Measurements from ENCODE around the gene WWC2.
A peak's percentile ranks its signal among the peaks of the same experiment; 100 is the strongest.

WWC2 gene

DNA sequence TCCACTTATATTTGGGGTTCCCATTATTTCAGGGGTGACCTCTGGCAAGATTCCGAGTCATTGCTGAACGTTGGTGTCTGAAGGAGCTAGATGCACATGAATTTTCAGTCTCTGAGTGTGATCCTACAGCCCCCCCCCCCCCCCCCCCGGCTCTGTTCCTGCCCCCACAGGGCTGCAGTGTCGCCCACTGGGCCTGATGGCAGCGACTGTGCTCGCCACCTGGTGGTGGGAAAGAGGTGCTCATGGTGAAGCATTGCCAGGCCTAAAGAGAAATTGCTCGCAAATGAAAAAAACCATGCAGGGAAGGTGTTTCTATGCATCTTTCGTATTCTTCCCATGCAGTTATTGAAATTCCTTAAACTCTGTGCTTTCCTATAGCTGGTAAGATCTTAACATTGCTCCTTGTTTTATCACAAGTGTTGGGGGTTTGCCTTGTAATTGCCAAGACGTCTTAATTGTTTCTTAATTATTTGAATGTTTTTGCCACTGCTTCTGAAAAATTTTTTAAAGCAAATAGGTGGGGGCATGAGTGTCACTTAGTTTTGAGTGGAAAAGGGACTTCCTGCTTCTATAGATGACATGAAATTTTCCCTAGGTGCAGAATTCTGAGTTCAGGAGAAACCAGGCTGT is 157.8 kb downstream of the WWC2 start:
- H3K23ac ChIP-seq (ENCODE audit: low read length in 2 of 2): no peak overlapping the region
- no peak overlapping the region for H2BK120ac ChIP-seq (ENCODE audit: low read depth, low read length)
- H2AK5ac ChIP-seq (ENCODE audit: low read length, severe bottlenecking): no peak overlapping the region
- no peak overlapping the region for H3K4ac ChIP-seq (ENCODE audit: low read depth in 1 of 2, low read length in 2 of 2)
- no peak overlapping the region for H3K18ac ChIP-seq (ENCODE audit: low read depth in 1 of 2, low read length in 2 of 2)
- no peak overlapping the region for H3K27ac ChIP-seq (ENCODE audit: low read length, poor library complexity, severe bottlenecking)
- H3K9me3 ChIP-seq (ENCODE audit: control insufficient read depth, low read length): no peaks in the 10 kb centered on the region
- 40% methylated on average over 7 of the region's 9 CpGs for WGBS
- H4K8ac ChIP-seq (ENCODE audit: low read length): no peak overlapping the region
- H3K14ac ChIP-seq (ENCODE audit: low read length in 2 of 2): no peak overlapping the region
- no peak overlapping the region for H3K4me3 ChIP-seq (ENCODE audit: insufficient read depth in 1 of 2, low read depth in 1 of 2, low read length in 2 of 2)
- peaks cover 25% of the 10 kb centered on the region for H3K79me1 ChIP-seq (replicated peaks; ENCODE audit: low read length, poor library complexity, severe bottlenecking)
- no peaks in the 10 kb centered on the region for H3K27me3 ChIP-seq (ENCODE audit: control insufficient read depth in 1 of 2, insufficient read depth in 1 of 2, low read length in 2 of 2)
- DNase-seq: peak; percentile 59
- H3K36me3 ChIP-seq (ENCODE audit: control insufficient read depth in 1 of 2, insufficient read depth in 2 of 2, low read depth in 1 of 2, low read length in 2 of 2): peaks cover 30 to 64% of the 10 kb centered on the region in 2 experiments
- H4K91ac ChIP-seq (ENCODE audit: low read length): no peak overlapping the region
- H2BK5ac ChIP-seq (ENCODE audit: low read depth, low read length, poor library complexity, severe bottlenecking): no peak overlapping the region
- peak overlapping the region; percentile 24 for H3K9ac ChIP-seq (ENCODE audit: low read length)
- H3K4me2 ChIP-seq (ENCODE audit: low read length, poor library complexity, severe bottlenecking): no peak overlapping the region
- H3K4me1 ChIP-seq (ENCODE audit: control insufficient read depth, insufficient read depth, low read depth, low read length): peaks cover 5% of the 10 kb centered on the region
- H2BK12ac ChIP-seq (ENCODE audit: low read length in 2 of 2): no peak overlapping the region
- no peak overlapping the region for H2BK15ac ChIP-seq (ENCODE audit: low read depth, poor library complexity, severe bottlenecking)
- no peak overlapping the region for H2AFZ ChIP-seq (ENCODE audit: low read depth, low read length)

DNA sequence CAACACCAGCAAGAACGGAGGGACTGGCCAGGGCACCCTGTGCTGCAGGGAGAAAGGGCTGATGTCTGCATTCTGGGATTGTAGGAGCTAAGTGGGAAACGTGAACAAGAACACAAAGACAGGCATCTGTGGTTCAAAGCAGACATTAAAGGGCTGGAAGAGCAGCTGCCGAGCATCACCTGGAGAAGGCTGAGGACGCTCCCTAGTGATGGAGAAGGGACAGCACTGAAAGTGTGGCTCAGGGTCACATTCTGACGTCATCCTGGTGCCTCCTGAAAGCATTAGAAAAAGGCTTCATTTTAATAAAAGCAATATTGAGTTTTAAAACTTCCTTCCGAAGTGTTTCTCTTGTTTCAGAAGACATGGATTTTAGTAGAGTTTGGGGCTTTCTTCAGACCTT is 158.8 kb downstream of the WWC2 start:
- Histone ChIP-seq H2BK15ac (ENCODE audit: low read depth, poor library complexity, severe bottlenecking) (no peak overlapping the region), H3K27me3 (ENCODE audit: control insufficient read depth in 1 of 2, insufficient read depth in 1 of 2, low read length in 2 of 2) (no peaks in the 10 kb centered on the region), H3K4me3 (ENCODE audit: insufficient read depth in 1 of 2, low read depth in 1 of 2, low read length in 2 of 2) (no peak overlapping the region), H3K9me3 (ENCODE audit: control insufficient read depth, low read length) (no peaks in the 10 kb centered on the region), H2AFZ (ENCODE audit: low read depth, low read length) (no peak overlapping the region), H3K9ac (ENCODE audit: low read length) (no peak overlapping the region), H3K4ac (ENCODE audit: low read depth in 1 of 2, low read length in 2 of 2) (no peak overlapping the region), H2BK120ac (ENCODE audit: low read depth, low read length) (no peak overlapping the region), H2BK12ac (ENCODE audit: low read length in 2 of 2) (no peak overlapping the region), H3K18ac (ENCODE audit: low read depth in 1 of 2, low read length in 2 of 2) (no peak overlapping the region), H3K36me3 (ENCODE audit: control insufficient read depth in 1 of 2, insufficient read depth in 2 of 2, low read depth in 1 of 2, low read length in 2 of 2) (peaks cover 25 to 56% of the 10 kb centered on the region in 2 experiments), H2AK5ac (ENCODE audit: low read length, severe bottlenecking) (no peak overlapping the region), H4K8ac (ENCODE audit: low read length) (no peak overlapping the region), H3K27ac (ENCODE audit: low read length, poor library complexity, severe bottlenecking) (no peak overlapping the region), H4K91ac (ENCODE audit: low read length) (no peak overlapping the region), H3K14ac (ENCODE audit: low read length in 2 of 2) (no peak overlapping the region), H2BK5ac (ENCODE audit: low read depth, low read length, poor library complexity, severe bottlenecking) (no peak overlapping the region), H3K4me2 (ENCODE audit: low read length, poor library complexity, severe bottlenecking) (no peak overlapping the region), H3K4me1 (ENCODE audit: control insufficient read depth, insufficient read depth, low read depth, low read length) (peaks cover 6% of the 10 kb centered on the region), H3K79me1 (replicated peaks; ENCODE audit: low read length, poor library complexity, severe bottlenecking) (peaks cover 22% of the 10 kb centered on the region), H3K23ac (ENCODE audit: low read length in 2 of 2) (no peak overlapping the region)
- 92% methylated on average over 4 of the region's 6 CpGs for WGBS
- no peak for DNase-seq

DNA sequence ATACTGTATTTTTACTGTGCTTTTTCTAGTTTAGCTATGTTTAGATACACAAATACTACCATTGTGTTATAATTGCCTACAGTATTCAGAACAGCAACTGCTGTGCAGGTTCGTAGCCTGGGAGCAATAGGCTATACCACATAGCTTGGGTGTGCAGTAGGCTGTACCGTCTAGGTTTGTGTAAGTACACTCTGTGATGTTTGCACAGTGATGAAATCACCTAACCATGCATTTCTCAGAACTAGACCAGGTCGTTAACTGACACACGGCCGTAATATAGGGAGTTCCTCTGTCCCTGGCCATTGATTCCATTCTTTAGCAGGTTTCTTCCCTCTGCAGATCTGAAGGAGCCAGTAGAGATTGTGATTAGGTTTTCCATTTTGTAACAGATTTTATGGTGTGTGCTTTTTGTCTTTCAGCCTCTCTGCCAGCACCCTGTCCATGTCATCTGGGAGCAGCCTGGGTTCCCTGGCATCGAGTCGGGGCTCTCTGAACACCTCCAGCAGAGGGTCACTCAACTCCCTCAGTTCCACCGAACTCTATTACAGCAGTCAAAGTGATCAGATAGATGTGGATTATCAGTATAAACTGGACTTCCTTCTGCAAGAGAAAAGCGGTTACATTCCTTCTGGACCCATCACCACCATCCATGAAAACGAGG is 161.6 kb downstream of the WWC2 start:
- Histone ChIP-seq H2BK15ac (ENCODE audit: low read depth, poor library complexity, severe bottlenecking) (no peak overlapping the region), H4K91ac (ENCODE audit: low read length) (no peak overlapping the region), H3K79me1 (replicated peaks; ENCODE audit: low read length, poor library complexity, severe bottlenecking) (peaks cover 23% of the 10 kb centered on the region), H3K4me3 (ENCODE audit: insufficient read depth in 1 of 2, low read depth in 1 of 2, low read length in 2 of 2) (no peak overlapping the region), H2BK12ac (ENCODE audit: low read length in 2 of 2) (no peak overlapping the region), H3K14ac (ENCODE audit: low read length in 2 of 2) (no peak overlapping the region), H3K27ac (ENCODE audit: low read length, poor library complexity, severe bottlenecking) (no peak overlapping the region), H3K4me1 (ENCODE audit: control insufficient read depth, insufficient read depth, low read depth, low read length) (peaks cover 15% of the 10 kb centered on the region), H3K4me2 (ENCODE audit: low read length, poor library complexity, severe bottlenecking) (no peak overlapping the region), H3K9ac (ENCODE audit: low read length) (no peak overlapping the region), H2AK5ac (ENCODE audit: low read length, severe bottlenecking) (no peak overlapping the region), H3K23ac (ENCODE audit: low read length in 2 of 2) (no peak overlapping the region), H2BK120ac (ENCODE audit: low read depth, low read length) (no peak overlapping the region), H3K9me3 (ENCODE audit: control insufficient read depth, low read length) (no peaks in the 10 kb centered on the region), H3K36me3 (ENCODE audit: control insufficient read depth in 1 of 2, insufficient read depth in 2 of 2, low read depth in 1 of 2, low read length in 2 of 2) (peaks cover 16 to 37% of the 10 kb centered on the region in 2 experiments), H3K18ac (ENCODE audit: low read depth in 1 of 2, low read length in 2 of 2) (no peak overlapping the region), H3K27me3 (ENCODE audit: control insufficient read depth in 1 of 2, insufficient read depth in 1 of 2, low read length in 2 of 2) (no peaks in the 10 kb centered on the region), H2BK5ac (ENCODE audit: low read depth, low read length, poor library complexity, severe bottlenecking) (no peak overlapping the region), H3K4ac (ENCODE audit: low read depth in 1 of 2, low read length in 2 of 2) (no peak overlapping the region), H4K8ac (ENCODE audit: low read length) (no peak overlapping the region), H2AFZ (ENCODE audit: low read depth, low read length) (no peak overlapping the region)
- WGBS: 96% methylated on average over 8 of the region's 10 CpGs
- DNase-seq: no peak

DNA sequence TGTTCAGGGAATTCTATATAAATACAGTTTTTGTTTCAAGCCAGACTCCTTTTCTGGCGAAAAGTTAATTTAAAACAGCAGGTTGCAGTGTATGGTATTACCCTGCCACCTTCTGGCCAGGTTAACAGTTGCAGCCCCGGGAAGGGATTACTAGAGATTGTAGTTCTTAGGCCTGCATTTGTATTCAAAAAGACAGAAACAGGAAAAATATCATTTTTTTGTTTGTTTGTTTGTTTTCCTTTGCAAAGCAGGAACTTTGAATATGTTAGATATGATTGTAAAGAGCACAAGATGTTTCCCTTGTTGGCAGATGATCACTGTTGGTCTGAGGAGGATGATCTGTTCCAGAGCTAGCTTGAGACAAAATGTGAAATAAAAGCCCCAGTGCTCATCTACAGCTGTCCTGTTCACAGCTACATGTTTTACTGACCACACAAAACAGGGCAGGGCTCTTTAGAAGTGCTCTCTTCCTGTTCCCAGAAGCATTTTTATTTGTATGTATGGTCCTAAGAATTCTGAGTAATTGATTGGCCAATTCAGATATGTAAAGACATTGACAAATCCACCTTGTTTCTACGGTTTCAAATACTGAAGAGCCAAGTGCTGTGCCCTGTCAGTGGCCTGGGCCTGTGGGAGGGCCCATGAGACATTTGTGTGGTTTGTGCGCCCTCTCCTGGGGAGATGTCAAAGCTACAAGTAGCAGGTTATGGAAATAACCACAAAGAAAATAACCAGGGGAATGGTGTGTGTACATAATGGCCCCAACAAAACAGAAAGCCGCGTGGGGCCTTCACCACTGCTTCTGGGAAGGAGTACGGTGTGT is 163.1 kb downstream of the WWC2 start:
- H2BK120ac ChIP-seq (ENCODE audit: low read depth, low read length): no peak overlapping the region
- no peak overlapping the region for H3K4me2 ChIP-seq (ENCODE audit: low read length, poor library complexity, severe bottlenecking)
- H2AFZ ChIP-seq (ENCODE audit: low read depth, low read length): no peak overlapping the region
- peaks cover 16 to 53% of the 10 kb centered on the region in 2 experiments for H3K36me3 ChIP-seq (ENCODE audit: control insufficient read depth in 1 of 2, insufficient read depth in 2 of 2, low read depth in 1 of 2, low read length in 2 of 2)
- peak; percentile 90 for DNase-seq
- H3K9me3 ChIP-seq (ENCODE audit: control insufficient read depth, low read length): no peaks in the 10 kb centered on the region
- peak overlapping the region; percentile 43 for H3K9ac ChIP-seq (ENCODE audit: low read length)
- H2AK5ac ChIP-seq (ENCODE audit: low read length, severe bottlenecking): peak overlapping the region; percentile 27
- no peak overlapping the region for H2BK15ac ChIP-seq (ENCODE audit: low read depth, poor library complexity, severe bottlenecking)
- H2BK5ac ChIP-seq (ENCODE audit: low read depth, low read length, poor library complexity, severe bottlenecking): no peak overlapping the region
- H3K23ac ChIP-seq (ENCODE audit: low read length in 2 of 2): no peak overlapping the region
- H3K18ac ChIP-seq (ENCODE audit: low read depth in 1 of 2, low read length in 2 of 2): no peak overlapping the region
- H3K27me3 ChIP-seq (ENCODE audit: control insufficient read depth in 1 of 2, insufficient read depth in 1 of 2, low read length in 2 of 2): no peaks in the 10 kb centered on the region
- no peak overlapping the region for H4K91ac ChIP-seq (ENCODE audit: low read length)
- WGBS: 30% methylated on average over 6 of the region's 7 CpGs
- no peak overlapping the region for H3K4me3 ChIP-seq (ENCODE audit: insufficient read depth in 1 of 2, low read depth in 1 of 2, low read length in 2 of 2)
- H3K4me1 ChIP-seq (ENCODE audit: control insufficient read depth, insufficient read depth, low read depth, low read length): peaks cover 15% of the 10 kb centered on the region
- peaks cover 23% of the 10 kb centered on the region for H3K79me1 ChIP-seq (replicated peaks; ENCODE audit: low read length, poor library complexity, severe bottlenecking)
- no peak overlapping the region for H4K8ac ChIP-seq (ENCODE audit: low read length)
- H3K4ac ChIP-seq (ENCODE audit: low read depth in 1 of 2, low read length in 2 of 2): no peak overlapping the region
- peak overlapping the region; percentile 68 for H3K27ac ChIP-seq (ENCODE audit: low read length, poor library complexity, severe bottlenecking)
- no peak overlapping the region for H3K14ac ChIP-seq (ENCODE audit: low read length in 2 of 2)
- H2BK12ac ChIP-seq (ENCODE audit: low read length in 2 of 2): peak overlapping the region in 1 of 2 experiments; percentile 65

Measured in mesenchymal stem cell (in vitro differentiated cells and primary cell).